Type B pancreatic cell (in vitro differentiated cells): ENCODE measurements around the gene C22orf31. TPM values are rescaled to one million over a fixed set of nuclear protein-coding genes. Genes with fewer than 3 reads are reported as not detected.

Experiments
- DNase-seq: peaks from one replicate; pipeline ENCODE4 v3.0.0; 2021; ENCODE audit warnings: mixed read lengths; ENCODE audit not compliant: unreplicated experiment; ENCODE audit errors: extremely low spot score
- H3K27ac Mint-ChIP-seq: 2 replicates; pipeline ENCODE4 v1.8.0; 2021; ENCODE audit warnings: mild to moderate bottlenecking, mixed read lengths
- H3K27me3 Mint-ChIP-seq: 2 replicates; pipeline ENCODE4 v1.8.0; 2021; ENCODE audit warnings: mixed read lengths
- H3K36me3 Mint-ChIP-seq: 2 replicates; pipeline ENCODE4 v1.8.0; 2021; ENCODE audit warnings: mixed read lengths
- H3K4me1 Mint-ChIP-seq: one replicate; pipeline ENCODE4 v1.8.0; 2021; ENCODE audit warnings: mixed read lengths; ENCODE audit not compliant: unreplicated experiment
- H3K4me3 Mint-ChIP-seq: 2 replicates; pipeline ENCODE4 v1.8.0; 2021; ENCODE audit warnings: mild to moderate bottlenecking, mixed read lengths
- H3K9me3 Mint-ChIP-seq: 2 replicates; pipeline ENCODE4 v1.8.0; 2021; ENCODE audit warnings: mixed read lengths
- total RNA-seq: library from RNA; stranded (reverse); gene quantifications from 2 replicates; pipeline ENCODE4 v1.2.1, GENCODE V29; 2021; ENCODE audit warnings: low replicate concordance
- TF ChIP-seq, protein P1 (sequence below): fragments of 200-600 bp; sonication (generic); conservative IDR thresholded peaks from 2 replicates; pipeline ENCODE4 v1.5.0; 2021; ENCODE audit warnings: antibody characterized with exemption, mild to moderate bottlenecking

Gene C22orf31
- total RNA-seq, 1 donor from 2014 or later, result 0.63 TPM

DNA sequence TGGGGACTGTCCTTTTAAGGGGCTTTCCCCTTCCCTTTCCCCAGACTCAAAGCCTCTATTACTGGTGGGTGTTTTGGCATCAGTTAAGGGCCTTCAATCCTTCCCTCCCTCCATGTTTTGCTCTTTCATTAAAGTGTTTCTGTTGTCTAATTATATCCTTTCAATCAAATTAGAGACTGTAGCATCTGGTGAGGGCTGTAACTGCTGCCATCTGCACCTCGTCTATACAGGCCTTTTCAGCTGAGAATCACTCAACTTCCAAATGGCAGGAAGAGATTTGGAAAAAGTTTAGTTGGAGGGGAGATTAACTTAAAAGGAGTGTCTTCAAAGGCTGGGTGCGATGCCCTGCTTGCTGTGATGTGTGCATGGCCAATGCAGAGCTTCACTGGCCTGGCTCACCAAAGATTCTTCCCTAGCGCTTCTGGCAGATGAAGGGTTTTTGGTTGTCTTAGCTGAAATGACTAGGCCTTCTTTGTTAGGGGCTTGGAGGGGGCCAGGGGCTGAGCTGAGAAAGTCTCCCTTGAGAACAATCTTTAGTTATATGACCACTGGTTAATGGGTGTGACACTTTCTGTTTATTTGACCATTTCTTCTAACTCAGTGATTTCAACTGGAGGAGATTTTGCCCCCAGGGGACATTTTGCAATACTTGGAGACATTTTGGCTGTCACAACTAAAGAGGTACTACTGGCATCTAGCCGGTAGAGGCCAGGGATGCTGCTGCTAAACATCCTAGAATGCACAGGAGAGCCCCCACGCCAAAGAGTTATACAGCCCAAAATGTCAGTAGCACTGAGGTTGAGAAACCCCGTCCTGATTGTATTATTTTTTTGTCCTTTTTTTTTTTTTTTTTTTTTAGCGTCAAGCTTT is 18.7 kb upstream of the C22orf31 start:
- no peaks in the 10 kb centered on the region for H3K27me3 Mint-ChIP-seq
- peak overlapping the region; percentile 11 for H3K27ac Mint-ChIP-seq
- no peaks in the 10 kb centered on the region for H3K9me3 Mint-ChIP-seq
- H3K36me3 Mint-ChIP-seq, result no peaks in the 10 kb centered on the region
- TF ChIP-seq, protein P1, sequence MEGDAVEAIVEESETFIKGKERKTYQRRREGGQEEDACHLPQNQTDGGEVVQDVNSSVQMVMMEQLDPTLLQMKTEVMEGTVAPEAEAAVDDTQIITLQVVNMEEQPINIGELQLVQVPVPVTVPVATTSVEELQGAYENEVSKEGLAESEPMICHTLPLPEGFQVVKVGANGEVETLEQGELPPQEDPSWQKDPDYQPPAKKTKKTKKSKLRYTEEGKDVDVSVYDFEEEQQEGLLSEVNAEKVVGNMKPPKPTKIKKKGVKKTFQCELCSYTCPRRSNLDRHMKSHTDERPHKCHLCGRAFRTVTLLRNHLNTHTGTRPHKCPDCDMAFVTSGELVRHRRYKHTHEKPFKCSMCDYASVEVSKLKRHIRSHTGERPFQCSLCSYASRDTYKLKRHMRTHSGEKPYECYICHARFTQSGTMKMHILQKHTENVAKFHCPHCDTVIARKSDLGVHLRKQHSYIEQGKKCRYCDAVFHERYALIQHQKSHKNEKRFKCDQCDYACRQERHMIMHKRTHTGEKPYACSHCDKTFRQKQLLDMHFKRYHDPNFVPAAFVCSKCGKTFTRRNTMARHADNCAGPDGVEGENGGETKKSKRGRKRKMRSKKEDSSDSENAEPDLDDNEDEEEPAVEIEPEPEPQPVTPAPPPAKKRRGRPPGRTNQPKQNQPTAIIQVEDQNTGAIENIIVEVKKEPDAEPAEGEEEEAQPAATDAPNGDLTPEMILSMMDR, result no peak
- DNase-seq, result no peak
- H3K4me1 Mint-ChIP-seq, result peaks cover 28% of the 10 kb centered on the region
- no peak overlapping the region for H3K4me3 Mint-ChIP-seq

DNA sequence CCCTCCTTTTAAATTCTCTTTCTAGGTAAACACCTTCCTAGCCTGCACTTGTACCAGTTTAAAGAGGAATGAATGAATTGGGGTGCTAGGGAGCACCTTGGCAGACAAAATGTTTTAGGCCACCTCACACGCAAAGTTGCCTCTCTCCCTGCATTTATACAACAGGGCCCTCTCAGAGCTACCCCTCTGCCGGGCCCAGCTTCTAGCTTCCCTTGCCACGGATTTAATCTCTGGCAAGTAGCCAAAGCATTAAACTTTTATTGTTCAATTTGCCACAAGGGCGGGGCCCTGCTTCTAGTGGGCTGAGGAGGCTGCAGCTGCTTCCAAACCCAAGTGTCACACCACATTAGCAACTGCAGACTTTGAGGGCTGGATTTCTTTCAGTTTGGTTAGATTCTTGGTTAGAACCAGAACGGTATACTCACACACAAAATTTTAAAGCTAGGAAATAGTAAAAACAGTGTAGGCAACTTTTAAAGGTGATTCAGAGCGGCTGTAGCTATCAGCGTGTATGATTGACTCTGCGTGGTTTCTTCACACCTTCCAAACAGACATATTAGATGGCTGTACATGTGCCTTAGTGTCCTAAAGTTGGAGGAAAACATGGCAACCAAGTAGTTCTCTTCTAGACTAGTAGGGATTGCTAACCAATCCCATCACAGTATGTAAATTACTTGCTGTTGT is 17.7 kb upstream of the C22orf31 start:
- H3K27me3 Mint-ChIP-seq, result no peaks in the 10 kb centered on the region
- TF ChIP-seq, protein P1, result no peak
- H3K4me1 Mint-ChIP-seq, result peaks cover 35% of the 10 kb centered on the region
- no peaks in the 10 kb centered on the region for H3K36me3 Mint-ChIP-seq
- no peak overlapping the region for H3K4me3 Mint-ChIP-seq
- H3K27ac Mint-ChIP-seq, result no peak overlapping the region
- H3K9me3 Mint-ChIP-seq, result no peaks in the 10 kb centered on the region
- no peak for DNase-seq

DNA sequence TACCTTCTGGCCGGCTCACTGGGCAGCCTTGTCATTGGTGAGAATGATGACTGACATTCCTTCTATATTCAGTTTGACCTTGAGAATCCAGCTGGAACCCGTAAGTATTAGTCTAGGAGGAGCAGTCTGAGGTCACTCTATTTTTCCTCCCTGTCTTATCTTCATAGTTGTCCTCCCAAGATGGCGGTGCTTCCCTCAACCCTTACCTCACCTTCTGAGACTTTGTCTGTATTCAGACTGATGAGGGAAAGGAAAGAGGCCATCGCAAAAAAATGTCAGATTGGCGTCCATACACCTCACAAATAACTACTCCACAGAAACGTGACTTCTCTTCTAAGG is 17.2 kb upstream of the C22orf31 start:
- no peak for DNase-seq
- TF ChIP-seq, protein P1, result no peak
- Mint-ChIP-seq H3K27ac (no peak overlapping the region), H3K4me3 (no peak overlapping the region), H3K4me1 (peaks cover 40% of the 10 kb centered on the region), H3K36me3 (no peaks in the 10 kb centered on the region), H3K27me3 (no peaks in the 10 kb centered on the region), H3K9me3 (no peaks in the 10 kb centered on the region)

DNA sequence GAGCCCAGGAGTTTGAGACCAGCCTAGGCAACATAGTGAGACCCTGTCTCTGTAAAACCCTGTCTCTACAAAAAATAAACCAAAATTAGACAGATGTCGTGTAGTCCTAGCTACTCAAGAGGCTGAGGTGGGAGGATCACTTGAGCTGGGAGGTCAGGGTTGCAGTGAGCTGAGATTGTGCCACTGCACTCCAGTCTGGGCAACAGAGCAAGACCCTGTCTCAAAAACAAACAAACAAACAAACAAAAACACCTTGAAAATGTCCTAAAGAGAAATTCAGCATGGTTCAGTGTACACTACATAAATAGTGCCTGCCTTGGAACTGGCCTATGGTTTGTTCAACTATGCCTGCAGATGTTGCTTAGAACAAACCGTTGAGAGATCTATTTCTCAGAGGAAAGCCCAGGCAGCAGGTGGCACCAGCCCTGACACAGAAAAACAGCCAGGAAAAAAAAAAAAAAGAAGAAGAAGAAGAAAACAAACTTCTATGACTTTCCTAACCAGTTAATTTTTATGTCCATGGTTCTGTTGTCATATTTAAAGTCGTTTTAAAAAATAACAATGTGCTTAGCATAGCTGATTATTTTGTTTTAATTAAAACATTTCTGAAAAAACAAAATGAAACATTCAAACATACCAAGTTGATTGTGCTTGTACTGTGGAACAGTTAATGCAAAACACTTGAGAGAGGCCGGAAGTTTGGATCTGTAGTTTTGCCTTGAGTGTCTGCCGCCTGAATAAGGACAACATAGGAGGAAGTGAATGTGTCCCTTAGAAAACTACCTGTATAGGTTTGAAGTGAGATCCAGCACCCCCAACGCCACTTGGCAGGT is 16.6 kb upstream of the C22orf31 start:
- no peak for DNase-seq
- H3K27ac Mint-ChIP-seq, result no peak overlapping the region
- no peak overlapping the region for H3K4me3 Mint-ChIP-seq
- H3K9me3 Mint-ChIP-seq, result no peaks in the 10 kb centered on the region
- TF ChIP-seq, protein P1, result no peak
- H3K36me3 Mint-ChIP-seq, result no peaks in the 10 kb centered on the region
- peaks cover 41% of the 10 kb centered on the region for H3K4me1 Mint-ChIP-seq
- no peaks in the 10 kb centered on the region for H3K27me3 Mint-ChIP-seq

DNA sequence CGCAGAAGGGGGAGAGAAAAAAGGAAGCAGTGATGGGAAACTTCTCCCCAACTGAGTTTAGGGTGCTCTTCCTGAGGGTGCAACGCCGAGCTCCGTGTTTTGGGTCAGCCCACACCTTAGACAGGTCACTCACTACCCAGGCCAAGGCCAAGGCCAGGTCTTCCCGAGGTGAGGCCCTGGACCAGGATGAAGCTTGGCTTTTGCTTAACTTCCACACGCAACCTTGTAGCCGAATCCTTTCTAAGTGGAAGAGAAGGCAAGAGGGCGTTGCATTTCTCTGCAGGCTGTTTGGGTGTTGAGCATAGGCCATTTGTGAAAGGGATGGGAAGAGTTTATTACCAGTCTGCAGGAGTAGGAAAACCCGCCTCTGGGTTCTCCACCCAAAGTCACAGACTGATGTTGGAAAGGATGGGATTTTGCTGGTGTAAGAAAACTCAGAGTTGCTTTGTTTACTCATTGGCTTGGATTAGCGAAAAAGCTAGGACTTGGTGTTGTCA is 12.7 kb upstream of the C22orf31 start:
- Mint-ChIP-seq H3K27me3 (peaks cover 11% of the 10 kb centered on the region), H3K9me3 (no peaks in the 10 kb centered on the region), H3K4me3 (peak overlapping the region; percentile 87), H3K36me3 (no peaks in the 10 kb centered on the region), H3K27ac (peak overlapping the region; percentile 75), H3K4me1 (peaks cover 39% of the 10 kb centered on the region)
- TF ChIP-seq, protein P1, result no peak
- DNase-seq, result no peak
